ENCODE data around the gene CYB5R4.
A peak's percentile ranks its signal among the peaks of the same experiment; 100 is the strongest.

Gene CYB5R4, protein sequence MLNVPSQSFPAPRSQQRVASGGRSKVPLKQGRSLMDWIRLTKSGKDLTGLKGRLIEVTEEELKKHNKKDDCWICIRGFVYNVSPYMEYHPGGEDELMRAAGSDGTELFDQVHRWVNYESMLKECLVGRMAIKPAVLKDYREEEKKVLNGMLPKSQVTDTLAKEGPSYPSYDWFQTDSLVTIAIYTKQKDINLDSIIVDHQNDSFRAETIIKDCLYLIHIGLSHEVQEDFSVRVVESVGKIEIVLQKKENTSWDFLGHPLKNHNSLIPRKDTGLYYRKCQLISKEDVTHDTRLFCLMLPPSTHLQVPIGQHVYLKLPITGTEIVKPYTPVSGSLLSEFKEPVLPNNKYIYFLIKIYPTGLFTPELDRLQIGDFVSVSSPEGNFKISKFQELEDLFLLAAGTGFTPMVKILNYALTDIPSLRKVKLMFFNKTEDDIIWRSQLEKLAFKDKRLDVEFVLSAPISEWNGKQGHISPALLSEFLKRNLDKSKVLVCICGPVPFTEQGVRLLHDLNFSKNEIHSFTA

DNA sequence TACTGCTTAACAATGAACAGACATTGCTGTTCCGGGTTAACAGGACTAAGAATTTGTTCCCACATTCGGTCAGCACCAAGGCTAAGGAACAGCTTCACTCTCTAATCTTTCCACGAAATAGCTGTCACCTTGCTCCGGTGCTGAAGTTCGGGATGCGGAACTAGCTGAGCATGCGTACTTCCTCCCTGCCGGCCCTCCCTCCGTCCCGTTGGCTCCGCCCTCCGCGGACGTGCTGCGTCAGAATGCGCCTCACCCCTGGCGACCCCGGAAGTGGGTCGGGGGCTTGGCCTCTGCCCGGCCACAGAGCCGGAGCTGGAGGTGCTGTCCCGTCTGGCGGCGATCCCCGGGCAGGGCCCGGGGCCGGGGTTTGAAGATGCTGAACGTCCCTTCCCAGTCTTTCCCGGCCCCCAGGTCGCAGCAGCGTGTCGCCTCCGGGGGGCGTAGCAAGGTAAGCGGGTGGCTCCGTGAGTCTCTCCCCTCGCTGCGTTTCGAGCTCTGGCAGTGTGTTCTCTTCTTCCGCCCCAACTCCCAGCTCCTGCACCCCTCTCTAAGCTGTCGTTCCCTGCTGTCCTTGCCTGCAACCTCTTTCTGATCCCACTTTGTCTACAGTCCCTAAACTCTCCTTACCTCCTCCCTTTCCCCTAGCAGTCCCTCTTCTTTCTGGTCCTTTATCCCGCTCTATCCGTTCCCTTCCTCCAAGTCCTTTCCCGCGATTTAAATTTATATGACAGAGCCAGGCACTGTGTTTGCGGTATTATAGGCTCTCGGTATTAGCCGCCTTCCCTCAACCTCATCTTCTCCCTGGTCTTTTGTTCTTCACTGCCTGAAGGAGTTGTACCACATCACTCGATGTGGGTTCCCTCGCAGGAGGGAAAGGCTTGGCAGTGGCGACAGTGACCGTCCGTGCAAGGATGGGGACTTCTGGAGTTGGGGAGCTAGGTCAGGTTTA is at the start of gene CYB5R4:
Gene CYB5R4 (plus strand): TSS at position 280 of the 949 bp plus-strand sequence. CDS start 94 bp downstream, at position 374.
- peak; percentile 98 for DNase-seq

DNA sequence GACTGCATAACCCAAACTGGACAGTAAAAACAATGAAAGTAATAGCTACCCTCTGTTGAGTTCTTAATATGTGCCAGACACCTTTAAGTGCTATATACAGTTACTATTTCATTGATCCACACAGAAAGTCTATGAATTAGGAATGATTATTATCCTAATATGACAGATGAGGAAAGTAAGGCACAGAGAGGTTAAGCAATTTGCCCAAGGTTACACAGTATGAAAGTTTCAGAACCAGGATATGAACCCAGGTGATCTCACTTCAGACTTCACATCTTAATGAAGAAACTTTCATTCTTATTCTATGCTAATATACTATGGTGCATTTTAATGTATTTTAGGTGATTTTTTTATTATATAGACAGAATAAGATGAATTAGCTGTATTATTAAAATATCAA is 46.9 kb upstream of the CYB5R4 start:
- DNase-seq: no peak

DNA sequence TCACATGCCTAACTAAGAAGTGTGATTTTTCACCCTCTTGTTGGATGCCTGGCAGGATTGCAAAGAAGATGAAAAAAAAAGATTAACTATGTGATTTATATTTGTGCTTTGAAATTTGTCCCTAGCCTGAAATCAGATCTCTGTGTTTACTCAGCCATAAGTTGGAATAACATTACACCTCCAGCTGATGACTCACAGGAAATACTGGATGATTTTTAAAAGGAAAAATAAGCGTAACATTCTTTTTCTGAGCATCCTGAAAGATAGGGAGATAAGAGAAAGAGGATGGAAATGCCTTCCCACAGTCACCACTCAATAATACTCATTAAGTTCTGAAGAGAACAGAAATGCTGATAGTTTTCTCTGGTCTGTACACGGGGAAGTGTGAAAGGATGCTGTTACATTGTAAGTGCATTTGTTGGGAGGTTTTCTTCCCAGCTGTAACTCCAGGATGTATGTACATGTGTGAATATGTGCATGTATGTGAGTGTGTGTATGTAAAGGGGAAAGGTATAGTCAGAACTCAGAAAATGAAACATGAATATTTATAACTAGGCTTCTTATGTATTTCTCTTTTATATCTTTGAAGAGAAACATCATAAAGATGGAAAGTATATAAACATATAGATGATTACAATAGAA is 43.7 kb upstream of the CYB5R4 start:
- no peak for DNase-seq

DNA sequence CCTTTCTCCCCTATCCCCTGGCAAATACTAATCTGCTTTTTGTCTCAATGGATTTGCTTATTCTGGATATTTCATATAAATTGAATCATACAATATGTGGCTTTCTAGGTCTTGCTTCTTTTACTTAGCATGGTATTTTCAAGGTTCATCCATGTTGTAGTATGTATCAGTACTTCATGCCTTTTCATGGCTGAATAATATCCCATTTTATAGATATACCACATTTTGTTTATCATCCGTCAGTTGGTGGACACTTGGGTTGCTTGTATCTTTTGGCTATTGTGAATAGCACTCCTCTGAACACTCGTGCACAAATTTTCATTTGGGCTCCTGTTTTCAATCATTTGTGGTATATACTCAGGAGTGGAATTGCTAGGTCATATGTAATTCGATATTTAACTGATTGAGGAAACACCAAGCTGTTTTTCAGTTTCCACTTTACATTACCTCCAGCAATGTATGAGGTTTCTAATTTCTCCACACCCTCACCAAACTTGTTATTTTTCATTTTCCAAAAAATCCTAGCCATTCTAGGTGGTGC is 36.8 kb upstream of the CYB5R4 start:
- no peak for DNase-seq

DNA sequence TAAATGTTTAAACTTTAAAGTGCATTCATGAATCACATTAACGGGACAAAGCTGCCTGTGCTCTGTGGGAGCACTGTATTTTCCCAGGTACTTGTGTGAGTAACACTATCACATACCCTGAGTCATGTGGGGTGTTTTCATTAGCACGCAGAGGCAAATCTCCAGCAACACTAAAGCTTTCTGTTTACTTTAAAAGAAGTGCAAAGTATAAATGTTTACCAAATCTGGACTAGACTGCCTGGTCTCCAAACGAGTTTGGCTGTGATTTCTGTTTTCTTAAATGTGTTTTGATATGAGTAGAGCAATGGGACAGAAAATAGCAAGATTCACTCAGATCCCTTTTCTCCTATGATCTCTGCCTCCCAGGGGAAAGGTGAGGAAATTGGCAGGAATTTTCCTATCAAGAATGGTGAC is 35.1 kb upstream of the CYB5R4 start:
- DNase-seq: no peak

DNA sequence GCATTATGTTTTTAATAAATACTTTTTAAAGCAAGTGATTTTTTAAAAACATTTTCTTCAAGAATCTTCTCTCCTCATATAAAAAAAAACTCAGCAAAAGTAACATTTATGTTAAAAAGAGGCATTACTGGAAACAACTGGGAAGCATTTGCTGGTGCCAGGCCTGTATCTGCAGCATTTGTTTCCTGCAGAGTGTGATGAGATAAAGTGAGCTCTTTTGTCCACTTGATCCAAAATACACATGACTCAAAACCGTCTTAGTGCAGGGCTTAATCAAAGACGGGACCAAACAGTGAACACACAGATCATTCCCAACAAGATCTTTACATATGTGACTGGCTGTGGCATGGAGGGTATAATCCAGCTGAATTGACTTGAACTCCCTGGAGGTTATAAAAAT is 34.7 kb upstream of the CYB5R4 start:
- DNase-seq: no peak

DNA sequence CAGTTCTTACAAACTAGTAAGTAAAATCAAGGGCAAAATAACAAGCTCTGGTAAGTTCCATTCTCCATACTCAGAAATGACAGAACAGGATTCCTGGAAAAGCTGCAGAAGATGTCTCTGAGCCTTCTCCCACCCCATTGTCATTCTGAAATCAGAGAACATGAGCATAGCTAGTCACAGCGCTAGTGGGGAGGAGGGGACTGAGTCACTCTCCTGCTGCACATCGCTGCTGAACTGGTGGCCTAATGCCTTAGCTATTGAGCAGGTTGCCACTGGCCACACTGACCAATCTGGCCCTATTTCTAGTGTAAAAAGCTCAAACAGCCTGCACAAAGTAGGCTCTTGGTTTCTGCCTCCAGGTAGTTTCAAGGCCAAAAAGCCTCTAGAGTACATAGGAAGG is 32.4 kb upstream of the CYB5R4 start:
- peak; percentile 63 for DNase-seq

DNA sequence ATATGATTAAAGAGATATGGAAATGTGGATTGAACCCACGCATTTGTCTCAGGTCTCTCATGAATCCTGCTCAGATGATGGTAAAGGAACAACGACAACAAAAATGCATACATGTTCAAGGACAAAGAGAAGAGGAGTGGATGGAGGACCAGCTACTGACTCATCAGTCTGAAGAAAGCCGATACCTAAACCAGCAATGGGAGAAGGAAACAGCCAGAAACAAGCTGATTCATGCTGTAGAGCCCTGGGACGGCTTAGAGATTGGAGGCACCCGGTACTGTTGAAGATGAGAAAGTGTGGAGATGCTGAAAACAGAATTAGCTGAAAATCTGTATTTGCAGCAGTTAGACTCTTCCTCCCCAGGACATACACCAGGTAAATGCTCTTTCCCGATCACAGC is 20.8 kb upstream of the CYB5R4 start:
- DNase-seq: no peak

DNA sequence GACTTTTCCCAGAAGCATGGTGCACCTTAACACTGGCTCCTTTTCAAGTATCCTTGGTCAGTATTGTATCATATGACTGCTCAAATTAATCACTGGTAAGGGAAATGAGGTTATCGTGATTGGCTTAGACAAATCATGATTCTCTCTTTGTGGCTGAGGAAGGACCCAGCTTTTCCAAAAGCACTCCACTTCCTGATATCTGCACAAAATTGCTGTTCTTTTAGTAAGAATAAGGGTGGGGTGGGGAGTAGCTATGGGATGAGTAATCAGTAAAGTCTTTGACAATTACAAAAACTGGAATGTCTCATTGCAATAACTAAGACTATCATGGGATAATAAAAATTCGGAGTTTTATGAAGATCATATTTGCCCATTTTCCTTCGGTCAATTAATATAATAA is 15.3 kb upstream of the CYB5R4 start:
- no peak for DNase-seq

DNA sequence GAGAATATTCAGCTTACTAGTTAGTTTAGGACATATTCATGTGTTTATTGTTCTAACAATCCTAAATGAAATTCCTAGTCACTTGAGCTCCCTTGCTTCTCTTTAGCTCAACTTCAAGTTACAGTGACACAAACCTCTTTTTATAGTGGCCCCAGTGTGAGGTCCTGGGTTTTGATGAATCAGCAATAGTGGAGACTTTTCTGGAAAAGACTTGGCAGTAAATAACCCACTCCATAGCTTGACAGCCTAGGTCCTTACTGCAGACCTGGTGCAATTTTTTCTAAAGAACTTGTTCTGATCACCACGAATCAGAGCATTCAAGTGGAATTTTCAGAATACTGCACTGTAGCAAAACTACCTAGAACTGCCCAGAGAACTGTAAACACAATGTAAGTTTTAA is 13.2 kb upstream of the CYB5R4 start:
- DNase-seq: no peak

DNA sequence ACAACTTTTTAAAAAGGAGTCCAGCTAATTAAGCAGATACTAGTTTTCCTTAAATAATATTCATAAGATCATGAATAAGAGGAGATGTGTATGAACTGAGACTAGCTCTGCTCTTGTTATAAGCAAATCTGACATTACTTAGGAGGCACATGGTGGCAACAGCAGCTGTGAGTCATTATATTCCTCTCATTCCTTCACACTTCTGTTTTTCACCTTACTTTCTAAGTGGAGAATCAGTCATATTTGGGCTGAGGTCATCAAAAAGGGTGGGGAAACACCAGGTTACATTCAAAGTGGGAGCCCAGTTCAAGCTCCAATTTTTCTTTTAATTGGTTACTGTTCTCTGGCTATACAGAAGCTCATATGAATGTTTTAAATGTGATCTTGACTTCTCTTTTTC is 12.3 kb upstream of the CYB5R4 start:
- no peak for DNase-seq

DNA sequence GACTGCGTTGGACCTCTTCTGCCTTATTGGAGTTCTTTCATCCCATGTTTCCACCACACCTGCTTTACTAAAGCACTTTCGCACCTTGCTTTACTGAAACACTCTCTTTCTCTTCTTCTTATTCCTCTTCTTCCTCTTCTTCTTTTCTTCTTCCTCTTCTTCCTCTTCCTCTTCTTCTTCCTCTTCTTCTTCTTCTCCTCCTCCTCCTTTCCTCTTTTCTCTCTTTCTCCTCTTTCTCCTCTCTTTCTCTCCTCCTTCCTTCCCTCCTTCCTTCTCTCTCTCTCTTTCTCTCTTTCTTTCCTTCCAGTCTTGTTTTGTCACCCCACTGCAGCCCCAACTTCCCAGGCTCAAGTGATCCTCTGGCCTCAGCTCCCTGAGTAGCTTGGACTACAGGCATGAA is 10.4 kb upstream of the CYB5R4 start:
- no peak for DNase-seq

DNA sequence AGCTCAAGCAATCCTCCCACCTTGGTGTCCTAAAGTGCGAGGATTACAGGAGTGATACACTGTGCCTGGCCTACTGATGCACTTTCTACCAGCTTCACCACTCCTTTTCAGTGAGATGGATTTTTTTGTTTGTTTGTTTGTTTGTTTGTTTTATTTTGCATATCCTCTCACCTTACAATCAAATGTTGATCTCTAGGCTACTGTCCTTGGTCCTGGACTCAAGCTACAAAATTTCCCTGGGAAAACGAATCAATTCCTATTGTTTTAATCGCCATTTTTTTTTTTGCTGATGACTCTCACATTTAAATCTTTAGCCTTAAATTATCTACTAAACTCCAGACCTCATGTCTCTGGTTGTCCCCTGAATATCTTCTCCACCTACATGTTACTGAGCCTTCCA is 9.9 kb upstream of the CYB5R4 start:
- no peak for DNase-seq

DNA sequence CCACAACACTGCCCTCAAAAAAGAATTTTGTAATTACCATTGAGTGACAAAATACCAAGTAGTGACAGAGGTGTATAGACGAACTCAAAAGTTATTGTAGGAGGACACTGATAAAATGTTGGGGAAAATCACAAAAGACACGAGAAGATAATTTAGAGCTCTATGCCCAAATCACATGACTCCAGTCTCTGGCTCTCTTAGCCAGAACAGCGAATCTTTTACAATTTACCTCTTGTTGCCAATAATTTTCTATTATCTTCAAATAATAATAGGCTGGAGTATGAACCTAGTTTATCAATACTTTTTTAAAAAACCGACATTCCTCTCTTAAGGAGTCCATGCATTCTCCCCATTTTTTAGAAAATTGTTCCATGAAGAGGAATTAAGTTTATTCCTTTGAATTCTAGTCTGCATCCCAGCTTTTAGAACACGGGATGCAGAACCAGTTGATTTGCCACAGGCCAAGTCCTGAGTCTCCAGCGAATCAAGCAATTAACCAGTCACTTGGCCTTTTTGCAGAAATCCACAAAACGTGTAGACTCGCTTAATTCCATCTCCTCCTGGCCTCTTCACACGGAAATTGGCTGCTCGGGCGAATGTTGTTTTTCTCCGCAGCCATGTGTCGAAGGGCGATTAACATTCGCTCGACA is 6.8 kb upstream of the CYB5R4 start:
- DNase-seq: no peak

DNA sequence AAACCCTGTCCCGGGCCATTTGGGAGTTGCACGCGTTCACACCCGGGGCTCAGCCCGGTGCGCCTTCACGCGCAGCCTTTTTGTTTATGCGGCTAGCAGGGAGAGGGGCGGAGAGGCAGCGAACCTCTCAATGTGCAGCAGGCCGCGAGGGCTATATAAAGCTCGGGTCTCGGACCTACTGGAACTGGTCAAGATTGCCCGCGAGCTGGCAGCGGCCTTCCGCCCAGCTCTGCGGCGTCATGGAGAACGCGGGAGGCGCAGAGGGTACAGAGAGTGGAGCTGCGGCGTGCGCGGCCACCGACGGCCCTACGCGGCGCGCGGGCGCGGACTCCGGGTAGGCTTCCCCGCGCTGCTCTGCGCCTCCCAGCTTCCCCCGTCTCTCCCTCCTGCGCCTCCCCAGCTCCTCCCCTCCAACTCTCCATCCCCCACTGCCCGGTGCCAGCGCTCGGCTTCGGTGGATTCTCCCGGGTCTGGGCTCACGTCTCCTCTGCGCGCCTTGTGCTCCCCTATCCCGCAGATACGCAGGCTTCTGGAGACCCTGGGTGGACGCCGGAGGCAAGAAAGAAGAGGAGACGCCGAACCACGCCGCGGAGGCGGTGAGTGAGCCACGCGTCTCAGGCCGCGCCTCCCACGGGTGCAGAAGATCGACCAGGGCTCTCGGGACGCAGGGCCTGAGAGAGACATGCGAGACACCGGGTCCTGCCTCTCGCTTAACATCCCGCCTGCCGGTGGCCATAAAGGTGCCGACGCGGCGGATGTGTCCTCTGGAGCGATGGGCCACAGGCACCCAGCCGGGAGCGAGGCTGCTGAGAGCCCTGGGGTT is 6.1 kb upstream of the CYB5R4 start, which contains the start of gene RIPPLY2:
Gene RIPPLY2 (plus strand): TSS at position 183 of the 823 bp plus-strand sequence. CDS start 57 bp downstream, at position 240.
- peak; percentile 68 for DNase-seq

DNA sequence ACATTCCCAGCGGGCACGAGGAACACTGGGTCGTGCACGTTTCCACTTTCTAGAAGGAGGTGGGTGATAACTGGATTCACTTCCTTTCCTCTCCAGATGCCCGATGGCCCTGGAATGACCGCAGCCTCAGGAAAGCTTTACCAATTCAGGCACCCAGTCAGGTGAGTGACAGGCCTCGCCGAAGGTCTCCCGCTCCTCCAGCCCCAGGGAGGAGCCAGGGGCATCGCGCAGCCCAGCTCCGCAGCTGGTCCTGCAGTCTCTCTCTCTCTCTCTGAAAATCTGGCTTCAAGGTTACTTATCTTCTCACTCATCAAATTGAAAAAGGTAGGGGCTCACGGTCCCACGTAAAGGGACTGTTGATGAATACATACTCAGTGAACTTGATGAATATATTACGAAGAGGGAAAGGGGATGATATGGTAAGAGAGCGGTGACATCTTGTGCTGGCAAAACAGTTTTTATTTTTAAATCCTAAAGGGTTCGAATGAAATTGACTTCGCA is 5.4 kb upstream of the CYB5R4 start:
- no peak for DNase-seq

DNA sequence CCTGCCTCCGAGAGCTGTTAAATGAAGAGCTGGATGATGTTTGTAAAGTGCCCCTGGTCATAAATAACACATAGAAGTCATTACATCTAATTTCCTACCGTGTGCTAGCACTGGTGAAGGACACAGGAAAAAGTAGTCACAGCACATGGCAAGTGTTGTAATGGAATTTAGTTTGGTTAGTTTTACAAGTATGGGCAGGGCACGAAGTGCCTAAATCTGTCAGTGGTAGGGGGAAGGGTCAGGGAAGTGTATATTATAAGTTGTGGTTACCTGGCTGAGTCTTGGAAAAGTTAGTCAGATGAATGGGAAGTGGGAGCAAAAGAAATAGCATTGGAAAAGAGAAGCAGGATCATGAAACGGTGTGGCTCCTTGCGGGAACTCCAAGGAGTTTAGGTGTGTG is 4.7 kb upstream of the CYB5R4 start:
- DNase-seq: no peak

DNA sequence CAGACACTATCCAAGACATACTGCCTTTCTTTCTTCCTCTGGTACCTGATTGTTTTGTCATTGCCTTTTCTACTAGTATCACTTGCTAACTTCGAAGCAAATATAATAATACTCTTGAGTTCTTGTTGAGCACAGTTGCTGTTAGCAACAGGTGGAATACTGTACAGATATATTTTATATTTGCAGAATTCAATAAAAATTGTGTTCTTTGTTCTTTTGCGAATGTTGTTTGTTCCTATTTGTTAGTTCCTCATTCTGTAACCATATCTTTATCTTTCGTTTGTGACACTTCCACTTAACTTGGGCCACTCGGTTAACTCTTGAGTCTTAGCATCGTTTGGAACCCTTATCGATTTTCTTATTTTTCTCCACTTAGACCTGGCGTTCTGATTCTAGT is 868 bp downstream of the CYB5R4 start:
- DNase-seq: no peak

DNA sequence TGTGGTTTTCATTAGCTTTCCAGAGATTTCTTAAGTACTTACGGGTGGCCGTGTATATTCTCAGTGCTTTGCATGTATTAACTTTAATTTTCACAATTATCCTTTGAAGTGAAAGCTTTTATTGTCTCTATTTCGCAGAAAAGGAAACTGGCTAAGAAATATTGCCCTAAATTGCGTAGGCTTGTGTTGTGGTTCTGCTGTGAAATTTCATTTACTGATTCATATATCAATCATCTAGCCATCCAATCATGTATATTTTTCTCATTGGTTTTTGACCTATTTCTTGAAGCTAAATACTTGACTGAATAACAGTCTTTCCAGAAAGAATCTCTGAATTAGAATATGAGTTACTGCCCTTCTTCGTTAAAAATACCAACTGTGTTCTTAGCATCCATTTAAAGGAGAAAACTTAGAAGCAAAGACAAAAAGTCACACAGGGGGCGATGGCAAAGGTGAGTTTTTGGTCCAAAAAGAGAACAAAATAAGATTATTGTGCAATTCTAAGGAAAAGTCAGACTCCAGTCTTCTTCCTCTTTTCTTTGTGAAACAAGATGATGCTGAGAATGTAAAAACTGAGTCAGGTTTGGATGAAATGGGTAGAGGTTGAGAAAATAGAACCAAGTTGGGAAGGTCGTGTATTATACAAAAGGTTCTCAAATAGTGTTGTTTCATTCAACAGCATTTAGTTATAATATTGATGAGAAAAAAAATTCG is 1.4 kb downstream of the CYB5R4 start:
- no peak for DNase-seq

DNA sequence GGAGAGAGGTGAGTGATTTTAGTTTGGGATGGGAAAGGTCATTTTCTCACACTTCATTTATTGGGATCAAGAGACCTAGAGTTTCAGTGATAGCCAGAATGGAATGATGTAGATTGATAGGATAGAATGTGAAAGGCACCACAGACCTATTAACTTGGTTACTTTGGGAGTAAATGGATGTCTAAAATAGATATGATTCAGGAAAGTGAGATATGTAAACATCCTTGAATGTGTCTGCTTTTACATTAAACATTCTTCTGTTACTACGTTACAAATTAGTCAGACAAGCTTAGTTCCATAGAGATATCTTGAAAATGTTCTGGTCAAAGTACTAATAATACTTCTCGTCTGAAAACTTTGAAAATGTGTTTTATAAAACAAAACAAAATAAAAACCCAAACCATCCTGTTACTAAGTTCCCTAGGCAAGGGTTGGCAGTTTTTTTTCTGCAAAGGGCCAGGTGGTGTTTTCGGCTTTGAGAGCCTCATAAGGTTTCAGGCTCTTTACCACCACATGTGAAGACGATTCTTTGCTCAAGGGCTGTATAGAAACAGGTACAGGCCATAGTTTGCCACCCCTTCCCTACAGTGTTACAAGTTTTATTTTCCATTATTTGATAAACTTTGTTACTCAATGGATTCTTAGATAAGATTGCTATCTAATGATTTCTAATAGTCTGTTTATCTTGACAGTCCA is 3.4 kb downstream of the CYB5R4 start:
- DNase-seq: no peak
